Upper lobe of left lung (tissue), 6 donors: ENCODE results near the gene CYSTM1. TPM values are rescaled to one million over a fixed set of nuclear protein-coding genes. Genes with fewer than 3 reads are reported as not detected.

Experiments
- ATAC-seq, 2 donors: fragments of 200-7000 bp; cut with Tn5 transposase; one replicate each; pipeline ENCODE4 v1.9.1; 2022; ENCODE audit warnings: mild to moderate bottlenecking in 2 of 2, moderate library complexity in 2 of 2; ENCODE audit not compliant: low FRiP score in 2 of 2
- DNase-seq, 2 donors: peaks; one replicate each; pipeline ENCODE4 v3.0.0-alpha.2; 2019 to 2020
- H3K27ac ChIP-seq, 4 donors: fragments of 200-600 bp; sonication (generic); one replicate each; pipeline ENCODE4 v1.5.1; 2016 to 2019
- H3K27me3 ChIP-seq, 4 donors: fragments of 200-600 bp; sonication (generic); one replicate each; pipeline ENCODE4 v1.5.1; 2017 to 2019
- H3K36me3 ChIP-seq, 4 donors: fragments of 200-600 bp; sonication (generic); one replicate each; pipeline ENCODE4 v1.5.1; 2016 to 2019
- H3K4me1 ChIP-seq, 4 donors: fragments of 200-600 bp; sonication (generic); one replicate each; pipeline ENCODE4 v1.5.1; 2018 to 2019
- H3K4me3 ChIP-seq, 4 donors: fragments of 200-600 bp; sonication (generic); one replicate each; pipeline ENCODE4 v1.5.1; 2017 to 2019; ENCODE audit warnings: mild to moderate bottlenecking in 2 of 4, moderate library complexity in 1 of 4
- H3K9me3 ChIP-seq, 4 donors: fragments of 200-600 bp; sonication (generic); one replicate each; pipeline ENCODE4 v1.5.1; 2018 to 2019
- CTCF ChIP-seq, 6 experiments: fragments of 450-650 bp in 4 of 6; fragments of 200-600 bp in 2 of 6; sonication (generic) in 2 of 6; IDR thresholded peaks; one replicate each; pipeline ENCODE4 v1.5.1; 2016 to 2019; ENCODE audit warnings: antibody characterized with exemption in 6 of 6
- EP300 ChIP-seq, 4 donors: sonication (generic); formaldehyde crosslinking; IDR thresholded peaks; one replicate each; pipeline ENCODE4 v1.5.1; 2017; ENCODE audit warnings: antibody characterized with exemption in 4 of 4, control low read depth in 2 of 4
- POLR2A ChIP-seq, 4 donors: fragments of 450-650 bp; IDR thresholded peaks; one replicate each; pipeline ENCODE4 v1.5.1; 2016 to 2017; ENCODE audit warnings: antibody characterized with exemption in 4 of 4, mild to moderate bottlenecking in 2 of 4
- POLR2AphosphoS5 ChIP-seq, 2 donors: sonication (generic); formaldehyde crosslinking; IDR thresholded peaks; one replicate each; pipeline ENCODE4 v1.5.1; 2017; ENCODE audit warnings: antibody characterized with exemption in 2 of 2
- WGBS, 2 donors: methylation state at CpG; one replicate each; pipeline ENCODE4 v1.1.5; 2017 to 2018; 5-methylcytosine and 5-hydroxymethylcytosine counted together
- total RNA-seq, 6 donors: library from RNA; depleted of rRNA in 4 of 6; stranded (reverse); fragments of >200 nt in 4 of 6; gene quantifications; one replicate each; pipeline versions ENCODE4 v1.1.0 to v1.2.1, GENCODE V29; 2016 to 2021
- donor health status: DM: no; HTN: no; CAD: no; lungs with moderate emphysema.
- donor health status: DM: no; HTN: yes; CAD: no; lungs with severe emphysema.

CYSTM1 gene
- total RNA-seq, 6 donors from 2014 or later: 24.1 to 139 (median 91.9) TPM

- H3K36me3 ChIP-seq: no peaks in the 10 kb centered on the region
- 89 to 94% methylated on average over 2 of the region's 2 CpGs for WGBS, 2 donors
- H3K27ac ChIP-seq: no peak overlapping the region
- H3K4me3 ChIP-seq: no peak overlapping the region
- H3K4me1 ChIP-seq: peaks cover 6 to 23% (median 15%) of the 10 kb centered on the region in 4 donors
- no peaks in the 10 kb centered on the region for H3K27me3 ChIP-seq
- no peaks in the 10 kb centered on the region for H3K9me3 ChIP-seq
- ATAC-seq (no peak), DNase-seq (no peak)
- TF ChIP-seq POLR2AphosphoS5 (IDR thresholded peaks at IDR 0.05) (no peak), CTCF (IDR thresholded peaks at IDR 0.05) (no peak), EP300 (IDR thresholded peaks at IDR 0.05) (no peak), POLR2A (IDR thresholded peaks at IDR 0.05) (no peak)
These were observed 52.1 kb downstream of the CYSTM1 start for GRCh38 chr5:140227046-140227445.

DNA sequence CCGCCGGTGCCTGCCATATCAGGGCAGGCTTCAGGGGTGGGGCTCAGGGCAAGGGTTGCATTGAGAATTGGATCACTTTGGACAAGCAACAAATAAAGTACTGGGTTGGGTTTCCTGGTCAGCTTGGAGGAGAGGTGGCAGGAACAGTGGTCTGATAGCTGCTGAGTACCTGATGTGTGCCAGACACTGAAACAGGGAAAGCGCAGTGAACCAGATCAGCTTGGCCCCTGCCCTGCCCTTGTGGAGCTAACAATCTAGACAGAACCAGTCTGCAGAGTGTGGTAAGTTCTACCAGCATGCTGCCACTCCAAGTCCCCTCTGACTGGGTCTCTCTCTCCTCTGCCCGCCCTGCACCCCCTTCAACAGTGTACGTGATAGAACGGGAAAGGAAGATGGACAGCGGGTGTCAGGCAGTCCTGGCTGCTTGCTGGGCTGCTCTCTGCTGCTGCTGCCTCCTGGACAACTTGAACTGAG is 53.4 kb downstream of the CYSTM1 start:
- Histone ChIP-seq H3K36me3 (no peaks in the 10 kb centered on the region), H3K9me3 (no peaks in the 10 kb centered on the region), H3K27ac (peak overlapping the region in 1 of 4 donors; percentile 35), H3K4me3 (no peak overlapping the region), H3K4me1 (peaks cover 0 to 14% (median 8%) of the 10 kb centered on the region in 4 donors), H3K27me3 (no peaks in the 10 kb centered on the region)
- DNase-seq (no peak), ATAC-seq (peak; percentile 6 to 16)
- WGBS, 2 donors: 60 to 81% methylated on average over 7 of the region's 7 CpGs
- TF ChIP-seq POLR2A (IDR thresholded peaks at IDR 0.05) (no peak), POLR2AphosphoS5 (IDR thresholded peaks at IDR 0.05) (no peak), EP300 (IDR thresholded peaks at IDR 0.05) (no peak), CTCF (IDR thresholded peaks at IDR 0.05) (no peak)

- H3K27ac ChIP-seq: no peak overlapping the region
- no peak for ATAC-seq
- no peaks in the 10 kb centered on the region for H3K9me3 ChIP-seq
- no peaks in the 10 kb centered on the region for H3K27me3 ChIP-seq
- peaks cover 0 to 14% (median 8%) of the 10 kb centered on the region in 4 donors for H3K4me1 ChIP-seq
- no peak for DNase-seq
- WGBS, 2 donors: 87% methylated on average over 1 of the region's 1 CpG
- no peak overlapping the region for H3K4me3 ChIP-seq
- TF ChIP-seq POLR2A (IDR thresholded peaks at IDR 0.05) (no peak), POLR2AphosphoS5 (IDR thresholded peaks at IDR 0.05) (no peak), EP300 (IDR thresholded peaks at IDR 0.05) (no peak), CTCF (IDR thresholded peaks at IDR 0.05) (no peak)
- no peaks in the 10 kb centered on the region for H3K36me3 ChIP-seq
These were observed 55.4 kb downstream of the CYSTM1 start for GRCh38 chr5:140230373-140230772.

- Histone ChIP-seq H3K4me1 (peaks cover 5 to 22% (median 11%) of the 10 kb centered on the region in 4 donors), H3K36me3 (no peaks in the 10 kb centered on the region), H3K27me3 (no peaks in the 10 kb centered on the region), H3K4me3 (no peak overlapping the region), H3K9me3 (no peaks in the 10 kb centered on the region), H3K27ac (no peak overlapping the region)
- no peak for TF ChIP-seq EP300 (IDR thresholded peaks at IDR 0.05)
- no peak for TF ChIP-seq POLR2AphosphoS5 (IDR thresholded peaks at IDR 0.05)
- no peak for TF ChIP-seq CTCF (IDR thresholded peaks at IDR 0.05)
- no peak for TF ChIP-seq POLR2A (IDR thresholded peaks at IDR 0.05)
- DNase-seq (no peak), ATAC-seq (no peak)
- WGBS, 2 donors: 88 to 100% methylated on average over 1 of the region's 1 CpG
These were observed 57.7 kb downstream of the CYSTM1 start for GRCh38 chr5:140232731-140233130.

DNA sequence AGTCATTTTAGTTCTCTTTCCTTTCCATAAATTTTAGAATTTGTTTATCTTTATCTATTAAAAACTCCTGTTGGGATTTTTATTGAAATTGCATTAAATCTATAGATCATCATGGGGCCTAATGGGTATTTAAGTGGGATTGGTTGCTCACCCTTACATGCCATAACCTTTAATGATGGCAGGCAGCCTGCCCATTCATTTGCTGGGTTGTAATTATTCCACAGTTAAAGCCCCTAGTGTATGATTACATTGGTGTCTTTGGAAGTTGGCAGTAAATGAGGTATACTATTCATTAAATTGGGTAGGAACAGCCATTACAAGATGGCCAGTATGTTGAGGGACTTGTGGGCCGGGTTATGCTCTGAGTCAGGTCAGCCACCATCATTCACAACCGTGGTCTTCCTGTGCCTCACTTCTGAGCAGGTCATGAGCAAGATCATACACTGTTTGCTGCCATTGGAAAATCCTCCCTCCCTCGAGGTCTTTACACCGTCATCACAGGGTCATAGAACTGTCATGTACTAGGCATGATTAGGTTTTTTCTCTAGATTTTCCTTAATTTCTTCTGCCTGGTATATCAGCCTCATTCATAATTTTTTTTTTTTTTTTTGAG is 59.5 kb downstream of the CYSTM1 start:
- no peaks in the 10 kb centered on the region for H3K9me3 ChIP-seq
- peaks cover 0 to 3% (median 0%) of the 10 kb centered on the region in 4 donors for H3K36me3 ChIP-seq
- no peaks in the 10 kb centered on the region for H3K27me3 ChIP-seq
- TF ChIP-seq CTCF (IDR thresholded peaks at IDR 0.05) (no peak), POLR2AphosphoS5 (IDR thresholded peaks at IDR 0.05) (no peak), POLR2A (IDR thresholded peaks at IDR 0.05) (no peak), EP300 (IDR thresholded peaks at IDR 0.05) (no peak)
- WGBS, 2 donors: 87 to 97% methylated on average over 4 of the region's 4 CpGs
- DNase-seq: no peak
- peaks cover 0 to 20% (median 7%) of the 10 kb centered on the region in 4 donors for H3K4me1 ChIP-seq
- H3K4me3 ChIP-seq: no peak overlapping the region
- ATAC-seq: no peak
- no peak overlapping the region for H3K27ac ChIP-seq
